GM18867 (cell line): ENCODE results near the gene SLC18A2.

Experiments
- ATAC-seq: cut with Tn5 transposase; IDR thresholded peaks from one replicate; pipeline ENCODE4 v1.9.1; 2021; ENCODE audit warnings: mild to moderate bottlenecking, moderate library complexity; ENCODE audit not compliant: unreplicated experiment

Gene SLC18A2

GRCh38 chr10:117306674-117307073 is 65.8 kb downstream of the SLC18A2 start:
- no peak for ATAC-seq

GRCh38 chr10:117311261-117311660 is 70.3 kb downstream of the SLC18A2 start:
- no peak for ATAC-seq

GRCh38 chr10:117312430-117312829 is 71.5 kb downstream of the SLC18A2 start:
- no peak for ATAC-seq

GRCh38 chr10:117313641-117314040 is 72.7 kb downstream of the SLC18A2 start:
- ATAC-seq, result no peak

- ATAC-seq, result no peak
These were observed 75.8 kb downstream of the SLC18A2 start for GRCh38 chr10:117316701-117317100.

GRCh38 chr10:117318909-117319308 is 78.0 kb downstream of the SLC18A2 start:
- ATAC-seq, result no peak

GRCh38 chr10:117320050-117320665 is 79.2 kb downstream of the SLC18A2 start:
- ATAC-seq, result peak; percentile 71

GRCh38 chr10:117322260-117322659 is 81.3 kb downstream of the SLC18A2 start:
- no peak for ATAC-seq

- ATAC-seq, result no peak
These were observed 83.5 kb downstream of the SLC18A2 start for GRCh38 chr10:117324367-117324766.

GRCh38 chr10:117327262-117327661 is 86.3 kb downstream of the SLC18A2 start:
- ATAC-seq, result no peak
